IPS-18a (cell line): Measurements from ENCODE around the gene ICAM5.
A peak's percentile ranks its signal among the peaks of the same experiment; 100 is the strongest.
"Not testable (repeated sequence)": the region's sequence is repeated elsewhere in the genome, so short reads cannot be mapped to it uniquely, and the experiment has no call there.

Experiments
- H3K27ac ChIP-seq: one replicate; pipeline ENCODE4 v1.5.1; 2013; ENCODE audit warnings: low read length
- H3K27me3 ChIP-seq: one replicate; pipeline ENCODE4 v1.6.1; 2013; ENCODE audit warnings: mild to moderate bottlenecking, low read length; ENCODE audit not compliant: control insufficient read depth, insufficient read depth
- H3K36me3 ChIP-seq: one replicate; pipeline ENCODE4 v1.6.1; 2013; ENCODE audit warnings: low read depth, low read length; ENCODE audit not compliant: control insufficient read depth
- H3K4me1 ChIP-seq: one replicate; pipeline ENCODE4 v1.6.1; 2013; ENCODE audit warnings: low read depth, low read length; ENCODE audit not compliant: control insufficient read depth
- H3K4me3 ChIP-seq: one replicate; pipeline ENCODE4 v1.5.1; 2013; ENCODE audit warnings: low read length
- H3K9ac ChIP-seq: one replicate; pipeline ENCODE4 v1.6.1; 2013; ENCODE audit warnings: mild to moderate bottlenecking, low read length, moderate library complexity
- H3K9me3 ChIP-seq: one replicate; pipeline ENCODE4 v1.6.1; 2013; ENCODE audit warnings: low read depth, low read length; ENCODE audit not compliant: control insufficient read depth

ICAM5 gene, protein sequence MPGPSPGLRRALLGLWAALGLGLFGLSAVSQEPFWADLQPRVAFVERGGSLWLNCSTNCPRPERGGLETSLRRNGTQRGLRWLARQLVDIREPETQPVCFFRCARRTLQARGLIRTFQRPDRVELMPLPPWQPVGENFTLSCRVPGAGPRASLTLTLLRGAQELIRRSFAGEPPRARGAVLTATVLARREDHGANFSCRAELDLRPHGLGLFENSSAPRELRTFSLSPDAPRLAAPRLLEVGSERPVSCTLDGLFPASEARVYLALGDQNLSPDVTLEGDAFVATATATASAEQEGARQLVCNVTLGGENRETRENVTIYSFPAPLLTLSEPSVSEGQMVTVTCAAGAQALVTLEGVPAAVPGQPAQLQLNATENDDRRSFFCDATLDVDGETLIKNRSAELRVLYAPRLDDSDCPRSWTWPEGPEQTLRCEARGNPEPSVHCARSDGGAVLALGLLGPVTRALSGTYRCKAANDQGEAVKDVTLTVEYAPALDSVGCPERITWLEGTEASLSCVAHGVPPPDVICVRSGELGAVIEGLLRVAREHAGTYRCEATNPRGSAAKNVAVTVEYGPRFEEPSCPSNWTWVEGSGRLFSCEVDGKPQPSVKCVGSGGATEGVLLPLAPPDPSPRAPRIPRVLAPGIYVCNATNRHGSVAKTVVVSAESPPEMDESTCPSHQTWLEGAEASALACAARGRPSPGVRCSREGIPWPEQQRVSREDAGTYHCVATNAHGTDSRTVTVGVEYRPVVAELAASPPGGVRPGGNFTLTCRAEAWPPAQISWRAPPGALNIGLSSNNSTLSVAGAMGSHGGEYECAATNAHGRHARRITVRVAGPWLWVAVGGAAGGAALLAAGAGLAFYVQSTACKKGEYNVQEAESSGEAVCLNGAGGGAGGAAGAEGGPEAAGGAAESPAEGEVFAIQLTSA

DNA sequence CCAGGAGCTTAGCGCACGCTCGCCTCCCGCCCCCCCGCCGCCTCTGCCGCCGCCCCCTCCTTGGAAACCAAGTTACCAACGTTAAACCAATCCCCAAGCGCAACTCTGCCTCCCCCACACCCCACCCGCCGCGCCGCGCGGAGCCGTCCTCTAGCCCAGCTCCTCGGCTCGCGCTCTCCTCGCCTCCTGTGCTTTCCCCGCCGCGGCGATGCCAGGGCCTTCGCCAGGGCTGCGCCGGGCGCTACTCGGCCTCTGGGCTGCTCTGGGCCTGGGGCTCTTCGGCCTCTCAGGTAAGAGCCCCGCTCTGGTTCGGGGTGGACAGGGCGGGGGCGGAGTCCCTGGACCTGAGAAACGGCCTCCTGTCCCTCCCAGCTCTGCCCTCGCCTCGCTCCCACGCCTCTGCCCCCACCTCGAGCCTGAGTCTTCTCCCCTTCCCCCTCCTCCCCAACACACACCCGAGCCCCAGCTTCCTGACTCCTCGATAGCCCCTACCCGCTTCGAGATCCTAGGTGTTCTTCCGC lies at the start of gene ICAM5:
TSS of gene ICAM5 (plus strand) at position 117 of the 521 bp plus-strand sequence. CDS start at position 209, 92 bp downstream.
- H3K9me3 ChIP-seq: no peaks in the 10 kb centered on the region
- H3K4me1 ChIP-seq: peaks cover 19% of the 10 kb centered on the region
- no peak within 1 kb of the TSS for H3K27ac ChIP-seq
- H3K9ac ChIP-seq: no peak within 1 kb of the TSS
- peak within 1 kb of the TSS; percentile 46 for H3K4me3 ChIP-seq
- H3K27me3 ChIP-seq: peaks cover 92% of the 10 kb centered on the region
- no peaks in the 10 kb centered on the region for H3K36me3 ChIP-seq

DNA sequence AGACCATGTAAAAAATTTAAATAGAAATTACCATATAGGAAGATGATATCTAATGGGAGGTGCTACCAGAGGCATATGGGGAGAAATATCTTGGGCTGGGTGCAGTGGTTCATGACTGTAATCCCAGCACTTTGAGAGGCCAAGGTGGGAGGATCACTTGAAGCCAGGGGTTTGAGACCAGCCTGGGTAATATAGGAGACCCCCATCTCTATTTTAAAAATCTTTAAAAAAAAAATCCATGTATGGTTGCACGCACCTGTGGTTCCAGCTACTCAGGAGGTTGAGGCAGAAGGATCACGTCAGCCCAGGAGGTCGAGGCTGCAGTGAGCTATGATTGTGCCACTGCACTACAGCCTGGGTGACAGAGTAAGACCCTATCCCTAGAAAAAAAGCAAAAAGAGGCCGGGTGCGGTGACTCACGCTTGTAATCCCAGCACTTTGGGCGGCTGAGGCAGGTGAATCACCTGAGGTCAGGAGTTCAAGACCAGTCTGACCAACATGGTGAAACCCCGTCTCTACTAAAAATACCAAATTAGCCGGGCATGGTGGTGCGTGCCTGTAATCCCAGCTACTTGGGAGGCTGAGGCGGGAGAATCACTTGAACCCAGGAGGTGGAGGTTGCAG lies 47.8 kb upstream of the ICAM5 start:
- not testable (repeated sequence) for H3K9ac ChIP-seq, H3K9me3 ChIP-seq, H3K27ac ChIP-seq, H3K27me3 ChIP-seq, H3K4me1 ChIP-seq, H3K36me3 ChIP-seq, H3K4me3 ChIP-seq

DNA sequence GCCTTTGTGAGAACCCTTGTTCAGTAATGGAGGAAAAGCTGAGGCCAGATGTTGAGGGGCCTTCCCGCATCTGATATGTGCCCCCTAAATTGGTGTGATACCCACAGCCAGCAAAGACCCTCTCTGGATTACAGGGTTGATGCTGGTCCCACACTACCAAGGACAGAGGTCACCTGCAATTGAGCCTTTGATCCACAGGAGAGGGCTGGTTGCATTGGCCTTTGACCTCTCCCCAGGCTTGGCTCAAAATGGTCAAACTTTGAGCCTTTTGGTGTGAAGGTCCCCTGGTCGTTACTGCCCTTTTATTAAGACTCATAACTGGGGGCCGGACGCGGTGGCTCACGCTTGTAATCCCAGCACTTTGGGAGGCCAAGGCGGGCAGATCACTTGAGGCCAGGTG lies 46.1 kb upstream of the ICAM5 start:
- no peaks in the 10 kb centered on the region for H3K9me3 ChIP-seq
- H3K4me3 ChIP-seq: no peak overlapping the region
- no peaks in the 10 kb centered on the region for H3K27me3 ChIP-seq
- H3K4me1 ChIP-seq: no peaks in the 10 kb centered on the region
- H3K27ac ChIP-seq: no peak overlapping the region
- no peak overlapping the region for H3K9ac ChIP-seq
- H3K36me3 ChIP-seq: no peaks in the 10 kb centered on the region

GRCh38 chr19:10245189-10245939 lies 44.4 kb upstream of the ICAM5 start:
- H3K36me3 ChIP-seq: no peaks in the 10 kb centered on the region
- no peaks in the 10 kb centered on the region for H3K9me3 ChIP-seq
- no peak overlapping the region for H3K4me3 ChIP-seq
- no peak overlapping the region for H3K9ac ChIP-seq
- H3K27me3 ChIP-seq: no peaks in the 10 kb centered on the region
- H3K4me1 ChIP-seq: no peaks in the 10 kb centered on the region
- H3K27ac ChIP-seq: no peak overlapping the region

DNA sequence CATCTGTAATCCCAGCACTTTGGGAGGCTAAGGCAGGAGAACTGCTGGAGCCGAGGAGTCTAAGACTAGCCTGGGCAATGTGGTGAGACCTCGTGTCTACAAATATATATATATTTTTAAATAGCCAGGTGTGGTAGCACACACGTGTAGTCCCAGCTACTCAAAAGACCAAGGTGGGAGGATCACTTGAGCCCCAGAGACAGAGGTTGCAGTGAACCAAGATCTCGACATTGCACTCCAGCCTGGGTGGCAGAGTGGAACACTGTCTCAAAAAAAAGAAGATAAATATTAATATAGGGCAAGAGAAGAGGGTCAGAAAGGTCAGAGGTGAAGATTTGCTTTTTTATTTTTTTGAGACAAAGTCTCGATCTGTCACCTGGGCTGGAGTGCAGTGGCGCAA lies 43.2 kb upstream of the ICAM5 start:
- H3K4me3 ChIP-seq: no peak overlapping the region

DNA sequence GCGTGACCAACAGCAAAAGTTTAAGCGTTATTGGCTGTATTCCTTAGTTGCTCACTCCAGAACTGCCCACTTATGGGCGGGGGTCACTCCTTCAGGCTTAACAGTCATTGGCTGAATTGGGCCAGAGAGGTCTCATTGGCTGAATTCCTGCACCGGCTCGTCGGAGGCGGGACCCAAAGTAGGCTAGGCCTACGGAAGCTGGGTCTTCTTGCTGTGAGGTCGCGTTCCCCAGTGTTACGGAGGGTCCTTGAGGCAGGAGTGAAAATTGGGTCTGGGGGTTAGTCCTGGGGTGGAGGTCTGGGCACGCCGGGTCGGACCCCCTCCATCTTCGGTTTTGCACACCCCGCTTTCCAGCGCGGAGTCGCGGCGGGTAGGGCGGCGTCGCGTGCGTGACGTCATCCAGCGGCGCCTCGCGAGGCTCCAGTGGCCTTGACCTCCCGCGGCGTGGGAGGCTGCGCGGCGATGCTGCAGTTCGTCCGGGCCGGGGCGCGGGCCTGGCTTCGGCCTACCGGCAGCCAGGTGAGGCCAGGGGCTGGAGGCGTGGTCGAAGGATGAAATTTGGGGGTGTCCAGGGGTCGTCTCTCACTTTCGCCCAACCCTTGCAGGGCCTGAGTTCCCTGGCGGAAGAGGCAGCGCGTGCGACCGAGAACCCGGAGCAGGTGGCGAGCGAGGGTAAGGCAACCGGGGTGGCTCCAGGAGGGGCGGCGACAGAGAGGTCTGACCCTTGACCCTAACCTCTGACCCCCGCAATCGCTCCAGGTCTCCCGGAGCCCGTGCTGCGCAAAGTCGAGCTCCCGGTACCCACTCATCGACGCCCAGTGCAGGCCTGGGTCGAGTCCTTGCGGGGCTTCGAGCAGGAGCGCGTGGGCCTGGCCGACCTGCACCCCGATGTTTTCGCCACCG lies 37.7 kb upstream of the ICAM5 start, which contains the start of gene MRPL4:
TSS of gene MRPL4 (plus strand) at position 423 of the 903 bp plus-strand sequence. CDS start at position 463, 40 bp downstream.
- Histone ChIP-seq H3K27ac (peak within 1 kb of the TSS; percentile 87), H3K27me3 (no peaks in the 10 kb centered on the region), H3K4me1 (peaks cover 3% of the 10 kb centered on the region), H3K9me3 (no peaks in the 10 kb centered on the region), H3K9ac (peak within 1 kb of the TSS; percentile 83), H3K36me3 (peaks cover 13% of the 10 kb centered on the region), H3K4me3 (peak within 1 kb of the TSS; percentile 99)

More for the DNA sequence above, 43.2 kb upstream of the ICAM5 start:
- Histone ChIP-seq H3K27me3 (no peaks in the 10 kb centered on the region), H3K9ac (no peak overlapping the region), H3K27ac (no peak overlapping the region), H3K4me1 (no peaks in the 10 kb centered on the region), H3K36me3 (no peaks in the 10 kb centered on the region), H3K9me3 (no peaks in the 10 kb centered on the region)

- Histone ChIP-seq H3K27me3 (no peaks in the 10 kb centered on the region), H3K9ac (peak overlapping the region; percentile 83), H3K36me3 (peaks cover 17% of the 10 kb centered on the region), H3K4me3 (peak overlapping the region; percentile 99), H3K9me3 (no peaks in the 10 kb centered on the region), H3K4me1 (peaks cover 3% of the 10 kb centered on the region), H3K27ac (no peak overlapping the region)
Observed at GRCh38 chr19:10252707-10253106, 37.0 kb upstream of the ICAM5 start.

DNA sequence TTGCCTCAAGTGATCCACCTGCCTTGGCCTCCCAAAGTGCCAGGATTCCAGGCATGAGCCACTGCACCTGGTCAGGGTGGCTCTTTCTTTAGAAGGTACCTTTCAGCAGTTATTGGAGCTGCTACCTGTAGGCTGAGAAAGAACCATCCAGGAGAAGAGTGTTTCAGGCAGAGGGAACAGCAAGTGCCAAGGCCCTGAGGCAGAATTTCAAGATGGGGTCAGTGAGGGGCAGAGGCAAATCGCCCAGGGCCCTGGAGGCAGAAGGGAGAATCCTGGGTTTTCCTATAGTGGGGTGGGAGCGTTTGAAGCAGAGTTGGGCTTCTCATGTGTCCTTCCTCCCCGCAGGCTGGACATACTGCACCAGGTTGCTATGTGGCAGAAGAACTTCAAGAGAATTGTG lies 35.5 kb upstream of the ICAM5 start:
- Histone ChIP-seq H3K9me3 (no peaks in the 10 kb centered on the region), H3K27ac (no peak overlapping the region), H3K36me3 (peaks cover 23% of the 10 kb centered on the region), H3K9ac (no peak overlapping the region), H3K4me1 (peaks cover 3% of the 10 kb centered on the region), H3K27me3 (no peaks in the 10 kb centered on the region), H3K4me3 (no peak overlapping the region)

GRCh38 chr19:10255358-10255757 lies 34.4 kb upstream of the ICAM5 start:
- Histone ChIP-seq H3K9me3 (no peaks in the 10 kb centered on the region), H3K4me3 (no peak overlapping the region), H3K27me3 (no peaks in the 10 kb centered on the region), H3K36me3 (peaks cover 23% of the 10 kb centered on the region), H3K27ac (no peak overlapping the region), H3K9ac (no peak overlapping the region), H3K4me1 (peaks cover 3% of the 10 kb centered on the region)

DNA sequence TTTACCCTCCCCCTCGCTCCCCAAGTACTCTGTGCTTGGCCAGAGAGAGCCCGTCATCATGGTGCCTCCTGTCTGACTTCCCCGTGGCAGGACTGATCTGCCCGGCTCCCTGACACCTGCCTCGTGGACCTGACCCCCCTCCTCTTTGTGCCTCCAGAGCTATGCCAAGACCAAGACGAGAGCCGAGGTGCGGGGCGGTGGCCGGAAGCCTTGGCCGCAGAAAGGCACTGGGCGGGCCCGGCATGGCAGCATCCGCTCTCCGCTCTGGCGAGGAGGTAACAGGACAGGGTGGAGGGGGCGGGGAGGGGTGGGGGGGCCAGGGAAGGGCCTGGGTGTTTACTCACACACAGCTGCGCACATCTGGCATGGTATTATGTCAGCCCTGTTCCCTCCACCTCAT lies 33.2 kb upstream of the ICAM5 start:
- H3K27ac ChIP-seq: no peak overlapping the region
- H3K4me1 ChIP-seq: peaks cover 3% of the 10 kb centered on the region
- H3K9ac ChIP-seq: no peak overlapping the region
- H3K36me3 ChIP-seq: peaks cover 23% of the 10 kb centered on the region
- no peak overlapping the region for H3K4me3 ChIP-seq
- H3K9me3 ChIP-seq: no peaks in the 10 kb centered on the region
- H3K27me3 ChIP-seq: no peaks in the 10 kb centered on the region
